OCI-LY7 (cell line): Measurements from ENCODE around the gene TMF1. TPM values are rescaled to one million over a fixed set of nuclear protein-coding genes. Genes with fewer than 3 reads are reported as not detected.

Source experiments
- BruUV-seq: library from RNA; stranded (reverse); fragments of 400-500 nt; replicated peaks from 2 replicates; lab custom pipeline; 2021; lab: Mats Ljungman, UMichigan
- CTCF ChIA-PET: fragments of 300-600 bp; sonication (Branson Sonifier 250); formaldehyde crosslinking; loops from one replicate; lab custom pipeline; 2022; ENCODE audit warnings: antibody characterized with exemption; ENCODE audit not compliant: unreplicated experiment; lab: Charles Lee
- POLR2A ChIA-PET: fragments of 300-600 bp; sonication (Branson Sonifier 250); formaldehyde crosslinking; loops from one replicate; lab custom pipeline; 2022; ENCODE audit warnings: antibody characterized with exemption; lab: Charles Lee
- DNase-seq: peaks from one replicate; pipeline ENCODE4 v3.0.0-alpha.2; 2015; ENCODE audit warnings: low spot score
- H2AFZ ChIP-seq: fragments of 200-600 bp; sonication (generic), shearing (Covaris generic); 2 replicates; pipeline ENCODE4 v1.6.1; 2014; ENCODE audit warnings: mild to moderate bottlenecking, antibody characterized with exemption, low read length, moderate library complexity
- H3K27ac ChIP-seq: fragments of 200-600 bp; sonication (generic); 2 replicates; pipeline ENCODE4 v1.5.1; 2014; ENCODE audit warnings: mixed run types, low read depth, mild to moderate bottlenecking, moderate library complexity, low read length, inconsistent platforms; ENCODE audit not compliant: poor library complexity, severe bottlenecking
- H3K36me3 ChIP-seq: fragments of 200-600 bp; sonication (generic); 2 replicates; pipeline ENCODE4 v1.6.1; 2014; ENCODE audit warnings: mild to moderate bottlenecking, antibody characterized with exemption, low read length, moderate library complexity, mixed read lengths; ENCODE audit not compliant: insufficient read depth
- H3K4me1 ChIP-seq: fragments of 200-600 bp; sonication (generic); 2 replicates; pipeline ENCODE4 v1.5.1; 2014; ENCODE audit warnings: mild to moderate bottlenecking, low read length; ENCODE audit not compliant: insufficient read depth, poor library complexity, severe bottlenecking
- H3K4me2 ChIP-seq: fragments of 200-600 bp; sonication (generic); 2 replicates; pipeline ENCODE4 v1.6.1; 2014; ENCODE audit warnings: mild to moderate bottlenecking, low read length
- H3K4me3 ChIP-seq: fragments of 200-600 bp; sonication (generic); 2 replicates; pipeline ENCODE4 v1.5.1; 2014; ENCODE audit warnings: mild to moderate bottlenecking, low read depth, low read length; ENCODE audit not compliant: poor library complexity, severe bottlenecking
- H3K79me2 ChIP-seq: fragments of 200-600 bp; sonication (generic); 2 replicates; pipeline ENCODE4 v1.6.1; 2016; ENCODE audit warnings: low read depth, mild to moderate bottlenecking, low read length, moderate library complexity, mixed read lengths; ENCODE audit not compliant: insufficient read depth
- H3K9me2 ChIP-seq: fragments of 200-600 bp; sonication (generic); 2 replicates; pipeline ENCODE4 v1.6.1; 2016; ENCODE audit warnings: mild to moderate bottlenecking, low read length, mixed read lengths; ENCODE audit not compliant: insufficient read depth
- H3K9me3 ChIP-seq: fragments of 200-600 bp; sonication (generic); 2 replicates; pipeline ENCODE4 v1.6.1; 2014; ENCODE audit warnings: mild to moderate bottlenecking, mixed run types, low read length, mixed read lengths
- H4K20me1 ChIP-seq: fragments of 200-600 bp; sonication (generic); 2 replicates; pipeline ENCODE4 v1.6.1; 2014; ENCODE audit warnings: mild to moderate bottlenecking, antibody characterized with exemption, low read length, moderate library complexity, mixed read lengths; ENCODE audit not compliant: insufficient read depth
- CTCF ChIP-seq: fragments of 200-600 bp; sonication (generic); conservative IDR thresholded peaks from 2 replicates; pipeline ENCODE4 v1.5.1; 2014; ENCODE audit warnings: mild to moderate bottlenecking, antibody characterized with exemption, low read length, moderate library complexity, mixed read lengths
- EZH2phosphoT487 ChIP-seq: fragments of 200-600 bp; sonication (generic); IDR thresholded peaks from 2 replicates; pipeline ENCODE4 v1.6.1; 2018; ENCODE audit warnings: low read depth, borderline replicate concordance, mild to moderate bottlenecking, mixed run types, antibody characterized with exemption, low read length, moderate library complexity, mixed read lengths
- intact Hi-C: fragments of 100-400 bp; cut with micrococcal nuclease; formaldehyde crosslinking; loops from one replicate; pipeline ENCODE4 v1.10.0; 2022; ENCODE audit not compliant: unreplicated experiment
- total RNA-seq, 2 experiments: library from RNA; depleted of rRNA in 1 of 2; stranded (reverse); fragments of >200 nt in 1 of 2; shearing (Covaris generic) in 1 of 2; gene quantifications; 2 replicates each; pipeline ENCODE4 v1.2.3, GENCODE V29; 2014 to 2022

TMF1 gene
- total RNA-seq, 2 experiments from 2014 or later, result 20.8 to 29.4 TPM

- H2AFZ ChIP-seq, result no peak overlapping the region
- H3K79me2 ChIP-seq, result peaks cover 14% of the 10 kb centered on the region; the same call in 1 of the 2 replicates
- H3K4me2 ChIP-seq, result no peak overlapping the region
- ChIA-PET CTCF (no interaction called here), POLR2A (no interaction called here)
- no peaks in the 10 kb centered on the region for H4K20me1 ChIP-seq
- intact Hi-C loops, result no loop called here
- H3K9me3 ChIP-seq, result no peaks in the 10 kb centered on the region
- H3K27ac ChIP-seq, result no peak overlapping the region
- no peak overlapping the region for H3K4me3 ChIP-seq
- H3K4me1 ChIP-seq, result peaks cover 6% of the 10 kb centered on the region
- BruUV-seq, result no TSS peak
- TF ChIP-seq EZH2phosphoT487 (no peak), CTCF (no peak)
- no peak for DNase-seq
- H3K36me3 ChIP-seq, result peaks cover 16% of the 10 kb centered on the region; the same call in 1 of the 2 replicates
- no peaks in the 10 kb centered on the region for H3K9me2 ChIP-seq
Observed at GRCh38 chr3:69097407-69098086, 45.4 kb upstream of the TMF1 start.

GRCh38 chr3:69096299-69096698 lies 44.2 kb upstream of the TMF1 start:
- H3K9me3 ChIP-seq, result no peaks in the 10 kb centered on the region
- peaks cover 18% of the 10 kb centered on the region; the same call in 1 of the 2 replicates for H3K79me2 ChIP-seq
- no peak for DNase-seq
- no TSS peak for BruUV-seq
- peaks cover 18% of the 10 kb centered on the region for H3K4me1 ChIP-seq
- TF ChIP-seq EZH2phosphoT487, result no peak
- no peak for TF ChIP-seq CTCF
- H2AFZ ChIP-seq, result no peak overlapping the region
- 0 out of 2 replicates have a peak, but pooled peaks cover 8% of the 10 kb centered on the region for H3K36me3 ChIP-seq
- no peaks in the 10 kb centered on the region for H3K9me2 ChIP-seq
- H4K20me1 ChIP-seq, result no peaks in the 10 kb centered on the region
- intact Hi-C loops, result no loop called here
- H3K27ac ChIP-seq, result no peak overlapping the region
- H3K4me2 ChIP-seq, result no peak overlapping the region
- no peak overlapping the region for H3K4me3 ChIP-seq
- CTCF ChIA-PET, result interaction anchor here (0.8 kb wide), 1 partner anchor 10 kb away, joined by 3 read pairs; no protein-coding TSS in a partner anchor
- POLR2A ChIA-PET, result no interaction called here

- Histone ChIP-seq H3K79me2 (peaks cover 19% of the 10 kb centered on the region; the same call in 1 of the 2 replicates), H3K9me3 (no peaks in the 10 kb centered on the region), H3K27ac (no peak overlapping the region), H3K4me1 (peaks cover 22% of the 10 kb centered on the region), H2AFZ (no peak overlapping the region), H3K4me2 (no peak overlapping the region), H4K20me1 (no peaks in the 10 kb centered on the region), H3K9me2 (no peaks in the 10 kb centered on the region), H3K36me3 (0 out of 2 replicates have a peak, but pooled peaks cover 8% of the 10 kb centered on the region), H3K4me3 (no peak overlapping the region)
- CTCF ChIA-PET, result interaction anchor here (0.8 kb wide), 1 partner anchor 9 kb away, joined by 3 read pairs; no protein-coding TSS in a partner anchor
- no TSS peak for BruUV-seq
- no peak for DNase-seq
- TF ChIP-seq CTCF, result no peak
- no peak for TF ChIP-seq EZH2phosphoT487
- intact Hi-C loops, result no loop called here
- POLR2A ChIA-PET, result interaction anchor here (0.7 kb wide), 1 partner anchor 1023 kb away, joined by 5 read pairs; no protein-coding TSS in a partner anchor
Observed at GRCh38 chr3:69095636-69096035, 43.5 kb upstream of the TMF1 start.
